HepG2 (cell line): ENCODE measurements around the gene CDC14B. TPM values are rescaled to one million over a fixed set of nuclear protein-coding genes. Genes with fewer than 3 reads are reported as not detected.

ENCODE experiments used
- ATAC-seq: fragments of 200-7000 bp; cut with Tn5 transposase; 3 replicates; pipeline ENCODE4 v1.9.1; 2020; ENCODE audit warnings: mild to moderate bottlenecking, moderate library complexity
- BruUV-seq: library from RNA; stranded (reverse); fragments of 400-500 nt; replicated peaks from 2 replicates; lab custom pipeline; 2021; lab: Mats Ljungman, UMichigan
- CTCF ChIA-PET: fragments of 300-600 bp; formaldehyde crosslinking; extraction: SDS; loops from one replicate; lab custom pipeline; 2021; ENCODE audit warnings: low total read pairs, inconsistent platforms, low intra/inter-chr PET ratio; lab: Yijun Ruan, JAX
- POLR2A ChIA-PET: fragments of 350-600 bp; sonication (Branson Sonifier 250); formaldehyde crosslinking; loops from one replicate; lab custom pipeline; 2020; ENCODE audit warnings: antibody characterized with exemption, inconsistent platforms; lab: Yijun Ruan, JAX
- DNase-seq: peaks from one replicate; pipeline ENCODE4 v3.0.0-alpha.2; 2015; ENCODE audit warnings: low spot score
- FAIRE-seq: peaks from 3 replicates; lab custom pipeline; 2011; peaks lifted over from hg19 to GRCh38; lab: Jason Lieb, UNC
- H2AFZ ChIP-seq: one replicate; pipeline ENCODE4 v1.6.1; 2011; ENCODE audit warnings: low read length, inconsistent platforms
- H3K27ac ChIP-seq: fragments of 300-600 bp; 3 replicates; pipeline ENCODE4 v1.8.0; 2011; ENCODE audit warnings: mixed run types, mild to moderate bottlenecking, mixed read lengths, low read length, inconsistent platforms; ENCODE audit not compliant: insufficient read depth; ENCODE audit errors: extremely low read length
- H3K27me3 ChIP-seq, 2 experiments: fragments of 200-600 bp in 1 of 2; 2 replicates in 1 of 2; 3 replicates in 1 of 2; pipeline versions ENCODE4 v1.6.0 to v1.8.0; 2011; ENCODE audit warnings: low read length in 2 of 2, mild to moderate bottlenecking in 2 of 2, moderate library complexity in 2 of 2, inconsistent platforms in 1 of 2; ENCODE audit not compliant: insufficient read depth in 2 of 2, control insufficient read depth in 1 of 2
- H3K36me3 ChIP-seq, 2 experiments: fragments of 200-600 bp in 1 of 2; replicated peaks in 1 of 2; 2 replicates in 1 of 2; 3 replicates in 1 of 2; pipeline versions ENCODE4 v1.5.1 to v1.8.0; 2011; ENCODE audit warnings: low read length in 2 of 2, inconsistent platforms in 1 of 2; ENCODE audit not compliant: insufficient read depth in 2 of 2, control insufficient read depth in 1 of 2
- H3K4me1 ChIP-seq: 2 replicates; pipeline ENCODE4 v1.5.1; 2012; ENCODE audit warnings: low read length, inconsistent platforms; ENCODE audit not compliant: insufficient read depth
- H3K4me2 ChIP-seq: 2 replicates; pipeline ENCODE4 v1.6.0; 2011; ENCODE audit warnings: low read depth, low read length, inconsistent platforms
- H3K4me3 ChIP-seq, 3 experiments: fragments of 200-600 bp in 1 of 3; sonication (generic), shearing (Covaris generic) in 1 of 3; replicated peaks in 1 of 3; 2 replicates each; pipeline ENCODE4 v1.5.1; 2011 to 2016; ENCODE audit warnings: low read length in 3 of 3, inconsistent platforms in 2 of 3, low read depth in 2 of 3, mild to moderate bottlenecking in 2 of 3, control low read depth in 1 of 3, mixed read lengths in 1 of 3; ENCODE audit not compliant: insufficient read depth in 1 of 3
- H3K79me2 ChIP-seq: one replicate; pipeline ENCODE4 v1.6.1; 2011; ENCODE audit warnings: low read length, inconsistent platforms; ENCODE audit not compliant: insufficient read depth
- H3K9ac ChIP-seq: 2 replicates; pipeline ENCODE4 v1.6.0; 2011; ENCODE audit warnings: mild to moderate bottlenecking, low read depth, low read length, inconsistent platforms; ENCODE audit not compliant: insufficient read depth
- H3K9me3 ChIP-seq: 2 replicates; pipeline ENCODE4 v1.5.1; 2012; ENCODE audit warnings: mild to moderate bottlenecking, low read length
- H4K20me1 ChIP-seq: 2 replicates; pipeline ENCODE4 v1.6.0; 2011; ENCODE audit warnings: inconsistent platforms, mild to moderate bottlenecking, low read length, moderate library complexity; ENCODE audit not compliant: insufficient read depth
- ATM ChIP-seq: fragments of 450-650 bp; IDR thresholded peaks from 2 replicates; pipeline ENCODE4 v1.7.1; 2017; ENCODE audit warnings: mild to moderate bottlenecking, borderline replicate concordance
- CCDC6 ChIP-seq: sonication (generic); formaldehyde crosslinking; IDR thresholded peaks from 2 replicates; pipeline ENCODE4 v1.8.1; 2022; ENCODE audit warnings: mild to moderate bottlenecking, missing genetic modification reagents, moderate library complexity
- JUN ChIP-seq: sonication (generic); formaldehyde crosslinking; IDR thresholded peaks from 2 replicates; pipeline ENCODE4 v1.4.0; 2020; ENCODE audit warnings: mild to moderate bottlenecking, missing genetic modification reagents
- KIAA2018 ChIP-seq: sonication (generic); formaldehyde crosslinking; IDR thresholded peaks from 2 replicates; pipeline ENCODE4 v1.5.0; 2020; ENCODE audit warnings: mild to moderate bottlenecking, missing genetic modification reagents, borderline replicate concordance
- MLLT10 ChIP-seq: sonication (generic); formaldehyde crosslinking; IDR thresholded peaks from 2 replicates; pipeline ENCODE4 v1.4.0; 2020; ENCODE audit warnings: missing genetic modification reagents
- NR2F1 ChIP-seq, 2 experiments: fragments of 450-650 bp in 1 of 2; formaldehyde crosslinking in 1 of 2; IDR thresholded peaks; 2 replicates each; pipeline versions ENCODE4 v1.5.0 to v1.6.1; 2016 to 2020; ENCODE audit warnings: mild to moderate bottlenecking in 1 of 2, missing compliant biosample characterization in 1 of 2, missing genetic modification reagents in 1 of 2, moderate library complexity in 1 of 2
- ZBTB34 ChIP-seq: sonication (generic); formaldehyde crosslinking; IDR thresholded peaks from 2 replicates; pipeline ENCODE4 v1.8.0; 2022; ENCODE audit warnings: mild to moderate bottlenecking, missing genetic modification reagents
- ZFP1 ChIP-seq: IDR thresholded peaks from 2 replicates; pipeline ENCODE4 v1.6.1; 2016
- ZMYM4 ChIP-seq: sonication (generic); formaldehyde crosslinking; IDR thresholded peaks from 2 replicates; pipeline ENCODE4 v1.8.1; 2023; ENCODE audit warnings: mild to moderate bottlenecking, missing genetic modification reagents
- ZNF292 ChIP-seq: sonication (generic); formaldehyde crosslinking; IDR thresholded peaks from 2 replicates; pipeline ENCODE4 v1.8.1; 2022; ENCODE audit warnings: mild to moderate bottlenecking, low read depth, missing genetic modification reagents, borderline replicate concordance
- ZNF563 ChIP-seq: sonication (generic); formaldehyde crosslinking; IDR thresholded peaks from 2 replicates; pipeline ENCODE4 v1.8.0; 2022; ENCODE audit warnings: mild to moderate bottlenecking, moderate library complexity, missing genetic modification reagents
- ZNF737 ChIP-seq: sonication (generic); formaldehyde crosslinking; IDR thresholded peaks from 2 replicates; pipeline ENCODE4 v1.5.0; 2020; ENCODE audit warnings: missing genetic modification reagents, mild to moderate bottlenecking, borderline replicate concordance
- ZNF879 ChIP-seq: sonication (generic); formaldehyde crosslinking; IDR thresholded peaks from 2 replicates; pipeline ENCODE4 v1.8.1; 2023; ENCODE audit warnings: missing genetic modification reagents
- ZSCAN22 ChIP-seq: sonication (generic); formaldehyde crosslinking; IDR thresholded peaks from 2 replicates; pipeline ENCODE4 v1.4.0; 2020; ENCODE audit warnings: mild to moderate bottlenecking, missing genetic modification reagents
- whole genome bisulfite sequencing: methylation state at CpG from one replicate; pipeline ENCODE4 v1.1.6; 2017; ENCODE audit warnings: low lambda C conversion rate; 5-methylcytosine and 5-hydroxymethylcytosine counted together
- in situ Hi-C: cut with HindIII; loops from 2 replicates; pipeline ENCODE4 v1.10.0; 2017; ENCODE audit warnings: low pct_unique_long_range_greater_than_20kb; ENCODE audit not compliant: extremely low pct_ligation_motif_present
- intact Hi-C: fragments of 100-400 bp; cut with micrococcal nuclease; formaldehyde crosslinking; loops from one replicate; pipeline ENCODE4 v1.10.0; 2022; ENCODE audit not compliant: unreplicated experiment
- polyA plus RNA-seq, 8 experiments: library from polyadenylated mRNA; depleted of rRNA in 3 of 8; stranded (reverse) in 7 of 8; unstranded in 1 of 8; fragments of >200 nt; fragmentation: Illumina TruSeq in 4 of 8; extraction: Trizol in 4 of 8; gene quantifications; 2 replicates each; pipeline versions ENCODE4 v1.2.1 to v1.2.3, GENCODE V29; 2011 to 2016; ENCODE audit warnings: low read depth in 4 of 8, missing spikeins in 1 of 8, mixed read lengths in 1 of 8; ENCODE audit not compliant: insufficient read depth in 1 of 8
- total RNA-seq, 5 experiments: library from RNA; depleted of rRNA; stranded (reverse); fragments of >200 nt; fragmentation: Illumina TruSeq; extraction: Trizol; gene quantifications; 2 replicates each; pipeline ENCODE4 v1.2.3, GENCODE V29; 2016; ENCODE audit warnings: low read depth in 1 of 5

CDC14B gene
- total and polyA plus RNA-seq, 2 of the 13 experiments (the other 11 are each of a cell fraction or from before 2014, with no cell fraction given), result 25.8 to 33.3 TPM

- no peak for DNase-seq
- Histone ChIP-seq H3K27me3 (no peaks in the 10 kb centered on the region), H3K9ac (no peak overlapping the region), H4K20me1 (no peaks in the 10 kb centered on the region), H3K4me3 (no peak overlapping the region), H3K4me1 (peaks cover 68% of the 10 kb centered on the region), H3K36me3 (peaks cover 0 to 13% of the 10 kb centered on the region in 2 experiments; a peak in 2 of 5 replicates), H3K27ac (no peak overlapping the region)
- no peak for ATAC-seq
- no TSS peak for BruUV-seq
- in situ Hi-C loops, result no loop called here
- POLR2A ChIA-PET, result interaction anchor here (3.7 kb wide), 1 partner anchor 8 kb away, joined by 19 read pairs; no protein-coding TSS in a partner anchor
- no peak for TF ChIP-seq ZSCAN22 (CRISPR knock-in tag)
- TF ChIP-seq NR2F1 (CRISPR knock-in tag; IDR thresholded peaks at IDR 0.05), result no peak
- no peak for TF ChIP-seq ZMYM4
- TF ChIP-seq KIAA2018, result no peak
- no peak for TF ChIP-seq MLLT10 (CRISPR knock-in tag)
- no peak for TF ChIP-seq ZNF292 (CRISPR knock-in tag)
- TF ChIP-seq ZNF563 (CRISPR knock-in tag), result no peak
- TF ChIP-seq CCDC6 (CRISPR knock-in tag), result no peak
- TF ChIP-seq JUN (CRISPR knock-in tag), result no peak
- TF ChIP-seq ATM, result no peak
- TF ChIP-seq ZNF737, result no peak
- no peak for TF ChIP-seq ZNF879
- TF ChIP-seq ZFP1 (CRISPR knock-in tag), result no peak
- no peak for TF ChIP-seq ZBTB34
- TF ChIP-seq, all 625 proteins: peak for 0
- 100% methylated on average over 1 of the region's 1 CpG for WGBS
- no peak for FAIRE-seq
- H3K9me3 ChIP-seq, result no peaks in the 10 kb centered on the region
- peaks cover 10% of the 10 kb centered on the region for H3K79me2 ChIP-seq
- CTCF ChIA-PET, result no interaction called here
- intact Hi-C loops, result no loop called here
- H2AFZ ChIP-seq, result no peak overlapping the region
- no peak overlapping the region for H3K4me2 ChIP-seq
These were observed 61.7 kb downstream of the CDC14B start for GRCh38 chr9:96557921-96558320.
